ENCODE data around the gene CUBN. TPM values are rescaled to one million over a fixed set of nuclear protein-coding genes. Genes with fewer than 3 reads are reported as not detected.

Gene CUBN
- total RNA-seq, 2 donors from 2014 or later, result 0.75 to 1.3 TPM

GRCh38 chr10:17058093-17058492 lies 71.5 kb downstream of the CUBN start:
- H3K4me3 ChIP-seq (ENCODE audit: low read length), result no peak overlapping the region
- H3K4me3 Mint-ChIP-seq, result no peak overlapping the region
- H3K9ac ChIP-seq (ENCODE audit: extremely low read depth, low read length, poor library complexity, severe bottlenecking), result no peak overlapping the region
- no peaks in the 10 kb centered on the region for H3K4me1 ChIP-seq (ENCODE audit: control insufficient read depth, insufficient read depth, low read length)
- peaks cover 16% of the 10 kb centered on the region for H3K4me1 Mint-ChIP-seq
- H3K36me3 ChIP-seq (ENCODE audit: control insufficient read depth, insufficient read depth, low read length), result no peaks in the 10 kb centered on the region
- H3K27me3 ChIP-seq (ENCODE audit: control insufficient read depth, insufficient read depth, low read length, poor library complexity, severe bottlenecking), result no peaks in the 10 kb centered on the region
- WGBS, 2 experiments (ENCODE audit: insufficient coverage in 1 of 2, insufficient read length in 1 of 2), result 88 to 92% methylated on average over 2 to 3 of the region's 3 CpGs
- no peak overlapping the region for H3K27ac ChIP-seq (ENCODE audit: low read depth, low read length)
- TF ChIP-seq, protein P1, sequence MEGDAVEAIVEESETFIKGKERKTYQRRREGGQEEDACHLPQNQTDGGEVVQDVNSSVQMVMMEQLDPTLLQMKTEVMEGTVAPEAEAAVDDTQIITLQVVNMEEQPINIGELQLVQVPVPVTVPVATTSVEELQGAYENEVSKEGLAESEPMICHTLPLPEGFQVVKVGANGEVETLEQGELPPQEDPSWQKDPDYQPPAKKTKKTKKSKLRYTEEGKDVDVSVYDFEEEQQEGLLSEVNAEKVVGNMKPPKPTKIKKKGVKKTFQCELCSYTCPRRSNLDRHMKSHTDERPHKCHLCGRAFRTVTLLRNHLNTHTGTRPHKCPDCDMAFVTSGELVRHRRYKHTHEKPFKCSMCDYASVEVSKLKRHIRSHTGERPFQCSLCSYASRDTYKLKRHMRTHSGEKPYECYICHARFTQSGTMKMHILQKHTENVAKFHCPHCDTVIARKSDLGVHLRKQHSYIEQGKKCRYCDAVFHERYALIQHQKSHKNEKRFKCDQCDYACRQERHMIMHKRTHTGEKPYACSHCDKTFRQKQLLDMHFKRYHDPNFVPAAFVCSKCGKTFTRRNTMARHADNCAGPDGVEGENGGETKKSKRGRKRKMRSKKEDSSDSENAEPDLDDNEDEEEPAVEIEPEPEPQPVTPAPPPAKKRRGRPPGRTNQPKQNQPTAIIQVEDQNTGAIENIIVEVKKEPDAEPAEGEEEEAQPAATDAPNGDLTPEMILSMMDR (conservative IDR thresholded peaks at IDR 0.05), result no peak
- H3K9me3 Mint-ChIP-seq, result peaks cover 5% of the 10 kb centered on the region
- no peaks in the 10 kb centered on the region for H3K27me3 Mint-ChIP-seq (ENCODE audit: insufficient read depth)
- peaks cover 9% of the 10 kb centered on the region for H3K9me3 ChIP-seq (ENCODE audit: control insufficient read depth, low read length)
- no peaks in the 10 kb centered on the region for H3K36me3 Mint-ChIP-seq (ENCODE audit: low read depth)
- no peak for DNase-seq
- H3K27ac Mint-ChIP-seq, result no peak overlapping the region

DNA sequence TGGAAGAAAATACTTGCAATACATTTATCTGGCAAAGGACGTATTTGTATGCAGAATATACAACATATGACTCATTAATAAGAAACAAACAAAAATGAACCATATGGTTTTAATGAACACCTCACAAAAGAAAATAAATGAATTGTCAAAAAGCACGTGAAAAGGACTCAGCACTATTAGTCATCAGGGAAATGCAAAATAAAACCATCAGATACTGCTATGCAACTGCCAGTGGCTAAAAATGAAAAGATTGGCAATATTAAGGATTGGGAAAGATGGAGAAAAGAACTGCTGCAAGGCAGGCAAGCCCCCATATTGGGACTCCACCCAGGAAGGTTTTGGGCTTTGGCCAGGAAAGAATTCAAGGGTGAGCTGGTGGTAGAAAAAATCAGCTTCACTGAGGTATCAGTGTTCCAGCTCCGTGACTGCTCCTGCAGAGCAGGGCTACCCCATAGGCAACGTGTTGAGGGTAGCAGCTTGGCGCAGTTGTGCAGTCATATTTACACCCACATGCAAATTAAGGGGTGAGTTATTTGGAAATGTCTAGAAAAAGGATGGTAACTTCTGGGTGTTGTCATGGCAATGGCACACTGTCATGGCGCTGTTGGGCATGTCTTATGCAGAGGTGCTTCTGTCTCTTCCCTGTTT lies 72.7 kb downstream of the CUBN start:
- peaks cover 2% of the 10 kb centered on the region for H3K36me3 Mint-ChIP-seq (ENCODE audit: low read depth)
- no peaks in the 10 kb centered on the region for H3K27me3 ChIP-seq (ENCODE audit: control insufficient read depth, insufficient read depth, low read length, poor library complexity, severe bottlenecking)
- peaks cover 12% of the 10 kb centered on the region for H3K9me3 Mint-ChIP-seq
- H3K27ac ChIP-seq (ENCODE audit: low read depth, low read length), result no peak overlapping the region
- H3K36me3 ChIP-seq (ENCODE audit: control insufficient read depth, insufficient read depth, low read length), result no peaks in the 10 kb centered on the region
- peaks cover 19% of the 10 kb centered on the region for H3K9me3 ChIP-seq (ENCODE audit: control insufficient read depth, low read length)
- WGBS, 2 experiments (ENCODE audit: insufficient coverage in 1 of 2, insufficient read length in 1 of 2), result 58 to 85% methylated on average over 2 to 6 of the region's 6 CpGs
- no peak overlapping the region for H3K4me3 Mint-ChIP-seq
- DNase-seq, result no peak
- no peak overlapping the region for H3K4me3 ChIP-seq (ENCODE audit: low read length)
- no peak overlapping the region for H3K27ac Mint-ChIP-seq
- TF ChIP-seq, protein P1 (conservative IDR thresholded peaks at IDR 0.05), result no peak
- no peaks in the 10 kb centered on the region for H3K27me3 Mint-ChIP-seq (ENCODE audit: insufficient read depth)
- no peak overlapping the region for H3K9ac ChIP-seq (ENCODE audit: extremely low read depth, low read length, poor library complexity, severe bottlenecking)
- H3K4me1 ChIP-seq (ENCODE audit: control insufficient read depth, insufficient read depth, low read length), result no peaks in the 10 kb centered on the region
- peaks cover 6% of the 10 kb centered on the region for H3K4me1 Mint-ChIP-seq

GRCh38 chr10:17053513-17053912 lies 76.1 kb downstream of the CUBN start:
- Mint-ChIP-seq H3K27ac (no peak overlapping the region), H3K36me3 (ENCODE audit: low read depth) (peaks cover 4% of the 10 kb centered on the region), H3K9me3 (peaks cover 23% of the 10 kb centered on the region), H3K4me1 (peaks cover 7% of the 10 kb centered on the region), H3K27me3 (ENCODE audit: insufficient read depth) (no peaks in the 10 kb centered on the region), H3K4me3 (no peak overlapping the region)
- Histone ChIP-seq H3K27ac (ENCODE audit: low read depth, low read length) (no peak overlapping the region), H3K9ac (ENCODE audit: extremely low read depth, low read length, poor library complexity, severe bottlenecking) (no peak overlapping the region), H3K9me3 (ENCODE audit: control insufficient read depth, low read length) (peaks cover 21% of the 10 kb centered on the region), H3K4me1 (ENCODE audit: control insufficient read depth, insufficient read depth, low read length) (no peaks in the 10 kb centered on the region), H3K36me3 (ENCODE audit: control insufficient read depth, insufficient read depth, low read length) (no peaks in the 10 kb centered on the region), H3K4me3 (ENCODE audit: low read length) (no peak overlapping the region), H3K27me3 (ENCODE audit: control insufficient read depth, insufficient read depth, low read length, poor library complexity, severe bottlenecking) (no peaks in the 10 kb centered on the region)
- TF ChIP-seq, protein P1 (conservative IDR thresholded peaks at IDR 0.05), result no peak
- DNase-seq, result no peak
- 91 to 100% methylated on average over 1 to 3 of the region's 3 CpGs for whole genome bisulfite sequencing, 2 experiments (ENCODE audit: insufficient coverage in 1 of 2, insufficient read length in 1 of 2)

Measured in endodermal cell (in vitro differentiated cells).